K562 (cell line): ENCODE data around the gene CZIB. TPM values are rescaled to one million over a fixed set of nuclear protein-coding genes. Genes with fewer than 3 reads are reported as not detected.

Source experiments
- ATF6 ChIP-seq: sonication (generic); formaldehyde crosslinking; IDR thresholded peaks from 2 replicates; pipeline ENCODE4 v1.4.0; 2020; ENCODE audit warnings: mild to moderate bottlenecking, missing genetic modification reagents
- COPS2 ChIP-seq: fragments of 450-650 bp; conservative IDR thresholded peaks from 2 replicates; pipeline ENCODE4 v1.6.1; 2016; ENCODE audit warnings: mild to moderate bottlenecking, moderate library complexity
- CREB1 ChIP-seq, 2 experiments: sonication (generic) in 1 of 2; formaldehyde crosslinking in 1 of 2; IDR thresholded peaks; 2 replicates each; pipeline versions ENCODE4 v1.6.1 to v1.8.0; 2012 to 2022; ENCODE audit warnings: inconsistent platforms in 1 of 2, mild to moderate bottlenecking in 1 of 2, missing genetic modification reagents in 1 of 2, moderate library complexity in 1 of 2
- CXXC5 ChIP-seq: fragments of 250-450 bp; sonication (Bioruptor Pico); IDR thresholded peaks from 2 replicates; pipeline ENCODE4 v1.8.0; 2022; ENCODE audit warnings: inconsistent platforms, mild to moderate bottlenecking, moderate library complexity
- EZH2 ChIP-seq: IDR thresholded peaks from 2 replicates; pipeline ENCODE4 v1.6.1; 2012; ENCODE audit warnings: low read depth, mild to moderate bottlenecking, inconsistent platforms, low read length, borderline replicate concordance
- FOS ChIP-seq: IDR thresholded peaks from 3 replicates; pipeline ENCODE4 v1.6.1; 2011; ENCODE audit not compliant: insufficient read length; ENCODE audit errors: extremely low read depth
- GTF3C2 ChIP-seq: IDR thresholded peaks from 3 replicates; pipeline ENCODE4 v1.6.1; 2011; ENCODE audit warnings: borderline replicate concordance, mild to moderate bottlenecking, moderate library complexity; ENCODE audit not compliant: insufficient read length; ENCODE audit errors: extremely low read depth
- HDAC3 ChIP-seq: fragments of 450-650 bp; IDR thresholded peaks from 2 replicates; pipeline ENCODE4 v1.6.1; 2018; ENCODE audit warnings: borderline replicate concordance, mild to moderate bottlenecking, moderate library complexity; ENCODE audit not compliant: partially characterized antibody
- LARP7 ChIP-seq: fragments of 450-650 bp; IDR thresholded peaks from 2 replicates; pipeline ENCODE4 v1.6.1; 2016
- MIER1 ChIP-seq: fragments of 450-650 bp; IDR thresholded peaks from 2 replicates; pipeline ENCODE4 v1.6.1; 2016; ENCODE audit warnings: antibody characterized with exemption, mild to moderate bottlenecking, low read depth
- NUFIP1 ChIP-seq: fragments of 450-650 bp; IDR thresholded peaks from 2 replicates; pipeline ENCODE4 v1.6.1; 2018; ENCODE audit not compliant: partially characterized antibody
- PCBP1 ChIP-seq: fragments of 200-400 bp; formaldehyde crosslinking; IDR thresholded peaks from 2 replicates; pipeline ENCODE4 v1.6.1; 2018; ENCODE audit warnings: mild to moderate bottlenecking, low read depth, low read length; ENCODE audit not compliant: poor library complexity, severe bottlenecking
- PHF20 ChIP-seq: fragments of 450-650 bp; IDR thresholded peaks from 2 replicates; pipeline ENCODE4 v1.6.1; 2018; ENCODE audit not compliant: partially characterized antibody
- RFX1 ChIP-seq: fragments of 450-650 bp; IDR thresholded peaks from 2 replicates; pipeline ENCODE4 v1.6.1; 2016; ENCODE audit warnings: mild to moderate bottlenecking, moderate library complexity
- RFX5 ChIP-seq: IDR thresholded peaks from 2 replicates; pipeline ENCODE4 v1.6.1; 2011; ENCODE audit warnings: low read depth, mild to moderate bottlenecking, improper control_type of control experiment, low read length
- SIX5 ChIP-seq, 2 experiments: IDR thresholded peaks; 2 replicates each; pipeline ENCODE4 v1.6.1; 2011; ENCODE audit warnings: low read length in 2 of 2, borderline replicate concordance in 1 of 2, low read depth in 1 of 2, mild to moderate bottlenecking in 1 of 2, moderate library complexity in 1 of 2; ENCODE audit not compliant: insufficient read depth in 1 of 2
- TBL1XR1 ChIP-seq, 2 experiments: IDR thresholded peaks; 2 replicates each; pipeline ENCODE4 v1.6.1; 2012; ENCODE audit warnings: improper control_type of control experiment in 2 of 2, low read length in 2 of 2, mild to moderate bottlenecking in 1 of 2
- TCFL5 ChIP-seq: fragments of 250-450 bp; sonication (Bioruptor Pico); conservative IDR thresholded peaks from 2 replicates; pipeline ENCODE4 v1.6.1; 2021; ENCODE audit warnings: mild to moderate bottlenecking, moderate library complexity, matching md5 sums
- ZNF121 ChIP-seq: sonication (generic); formaldehyde crosslinking; conservative IDR thresholded peaks from 2 replicates; pipeline ENCODE4 v1.8.0; 2022; ENCODE audit warnings: missing genetic modification reagents
- ZNF263 ChIP-seq: sonication (generic); formaldehyde crosslinking; IDR thresholded peaks from 2 replicates; pipeline ENCODE4 v1.8.0; 2022; ENCODE audit warnings: mild to moderate bottlenecking, missing genetic modification reagents, borderline replicate concordance
- ZNF586 ChIP-seq: fragments of 450-650 bp; formaldehyde crosslinking; conservative IDR thresholded peaks from 2 replicates; pipeline ENCODE4 v1.4.0; 2020; ENCODE audit warnings: mild to moderate bottlenecking, moderate library complexity
- ZNF695 ChIP-seq: fragments of 450-650 bp; formaldehyde crosslinking; IDR thresholded peaks from 2 replicates; pipeline ENCODE4 v1.4.0; 2020; ENCODE audit warnings: mild to moderate bottlenecking, moderate library complexity
- ZNF76 ChIP-seq: fragments of 250-450 bp; sonication (Bioruptor Pico); IDR thresholded peaks from 2 replicates; pipeline ENCODE4 v1.4.0; 2020; ENCODE audit warnings: mild to moderate bottlenecking, moderate library complexity, borderline replicate concordance
- polyA plus RNA-seq, 8 experiments: library from polyadenylated mRNA; depleted of rRNA in 4 of 8; stranded (reverse) in 5 of 8; unstranded in 3 of 8; fragments of >200 nt; fragmentation: Nextera tagmentation in 2 of 8; fragmentation: Illumina TruSeq in 1 of 8; extraction: Ambion mirVana in 2 of 8; extraction: Trizol in 1 of 8; gene quantifications; 2 replicates each; pipeline versions ENCODE4 v1.2.1 to v1.2.3, GENCODE V29; 2011 to 2014; ENCODE audit warnings: inconsistent platforms in 1 of 8, missing spikeins in 1 of 8
- total RNA-seq, 7 experiments: library from RNA; depleted of rRNA in 6 of 7; stranded (reverse); fragments of >200 nt in 6 of 7; fragmentation: Illumina TruSeq in 2 of 7; extraction: Trizol in 2 of 7; gene quantifications; 2 replicates each; pipeline versions ENCODE4 v1.2.1 to v1.2.3, GENCODE V29; 2011 to 2021; ENCODE audit warnings: low replicate concordance in 1 of 7

Gene CZIB
- total and polyA plus RNA-seq, 9 of the 15 experiments (the other 6 are each of a cell fraction or from before 2014, with no cell fraction given) = 52.6 to 111 (median 80.0) TPM

GRCh38 chr1:53220171-53220961, at the start of gene CZIB (continued):
- TF ChIP-seq ZNF76 (CRISPR knock-in tag) (no peak), CREB1 (IDR thresholded peaks at IDR 0.05) (peak; percentile 73; the same call in 1 of the 2 replicates), CREB1 (CRISPR knock-in tag; IDR thresholded peaks at IDR 0.05) (peak; percentile 74; the same call in 1 of the 2 replicates), HDAC3 (no peak), FOS (no peak), ZNF121 (CRISPR knock-in tag) (no peak), ZNF263 (CRISPR knock-in tag) (no peak), RFX5 (no peak), TBL1XR1 (IDR thresholded peaks at IDR 0.05; ENCODE audit: low read length in 2 of 2) (no peak), COPS2 (no peak), GTF3C2 (no peak), ZNF695 (CRISPR knock-in tag) (no peak; the same call in 1 of the 2 replicates), NUFIP1 (no peak), MIER1 (no peak), RFX1 (no peak), TCFL5 (CRISPR knock-in tag) (no peak), PCBP1 (no peak), SIX5 (IDR thresholded peaks at IDR 0.05; ENCODE audit: borderline replicate concordance in 1 of 2, insufficient read depth in 1 of 2, low read depth in 1 of 2, low read length in 2 of 2) (no peak), ZNF586 (CRISPR knock-in tag) (no peak), CXXC5 (CRISPR knock-in tag) (peak; percentile 95), ATF6 (CRISPR knock-in tag) (peak; percentile 95), EZH2 (no peak), PHF20 (peak; percentile 95), LARP7 (peak; percentile 89; the same call in 1 of the 2 replicates)
